Endothelial cell of umbilical vein (primary cell): ENCODE results near the gene USH2A. TPM values are rescaled to one million over a fixed set of nuclear protein-coding genes. Genes with fewer than 3 reads are reported as not detected.

Experiments used
- BruUV-seq: library from RNA; stranded (reverse); fragments of 400-500 nt; replicated peaks from 2 replicates; lab custom pipeline; 2021; lab: Mats Ljungman, UMichigan
- CTCF ChIA-PET: fragments of 300-600, 350-600 bp; sonication (Branson Sonifier 250); formaldehyde crosslinking; loops from one replicate; lab custom pipeline; 2021; ENCODE audit warnings: antibody characterized with exemption, inconsistent platforms; lab: Charles Lee
- POLR2A ChIA-PET: fragments of 300-600, 350-600 bp; sonication (Branson Sonifier 250); formaldehyde crosslinking; loops from one replicate; lab custom pipeline; 2021; ENCODE audit warnings: antibody characterized with exemption, inconsistent platforms; lab: Charles Lee
- DNase-seq: peaks from one replicate; pipeline ENCODE4 v3.0.0-alpha.2; 2011; ENCODE audit warnings: low read depth, low spot score
- FAIRE-seq: peaks from 2 replicates; lab custom pipeline; 2011; peaks lifted over from hg19 to GRCh38; lab: Jason Lieb, UNC
- H2AFZ ChIP-seq: 2 replicates; pipeline ENCODE4 v1.6.0; 2012; ENCODE audit warnings: low read depth, low read length, control low read depth, inconsistent platforms
- H3K27ac ChIP-seq: 2 replicates; pipeline ENCODE4 v1.5.1; 2011; ENCODE audit warnings: low read depth, mild to moderate bottlenecking, control low read depth, low read length, moderate library complexity; ENCODE audit not compliant: insufficient read depth
- H3K27me3 ChIP-seq, 2 experiments: 2 replicates each; pipeline versions ENCODE4 v1.6.0 to v1.6.1; 2011; ENCODE audit warnings: low read length in 2 of 2, mixed read lengths in 1 of 2; ENCODE audit not compliant: control insufficient read depth in 2 of 2, insufficient read depth in 2 of 2
- H3K36me3 ChIP-seq, 2 experiments: 2 replicates in 1 of 2; 3 replicates in 1 of 2; pipeline ENCODE4 v1.5.1; 2011; ENCODE audit warnings: low read length in 2 of 2, mild to moderate bottlenecking in 1 of 2, moderate library complexity in 1 of 2; ENCODE audit not compliant: control insufficient read depth in 2 of 2, insufficient read depth in 2 of 2; ENCODE audit errors: extremely low read depth in 1 of 2
- H3K4me1 ChIP-seq: 3 replicates; pipeline ENCODE4 v1.5.1; 2011; ENCODE audit warnings: mild to moderate bottlenecking, low read length; ENCODE audit not compliant: control insufficient read depth, insufficient read depth; ENCODE audit errors: extremely low read depth
- H3K4me2 ChIP-seq: 2 replicates; pipeline ENCODE4 v1.6.1; 2011; ENCODE audit warnings: low read length, control low read depth, mixed read lengths; ENCODE audit not compliant: insufficient read depth
- H3K4me3 ChIP-seq, 3 experiments: fragments of 200-600 bp in 1 of 3; sonication (generic), shearing (Covaris generic) in 1 of 3; replicated peaks in 1 of 3; 2 replicates each; pipeline ENCODE4 v1.5.1; 2011 to 2016; ENCODE audit warnings: control low read depth in 3 of 3, low read length in 3 of 3, mild to moderate bottlenecking in 2 of 3, inconsistent platforms in 1 of 3, low read depth in 1 of 3, moderate library complexity in 1 of 3; ENCODE audit not compliant: insufficient read depth in 1 of 3
- H3K79me2 ChIP-seq: 2 replicates; pipeline ENCODE4 v1.6.0; 2012; ENCODE audit warnings: low read length, inconsistent platforms; ENCODE audit not compliant: control insufficient read depth, insufficient read depth
- H3K9ac ChIP-seq: replicated peaks from 2 replicates; pipeline ENCODE3; 2011; ENCODE audit warnings: low read length, control low read depth; ENCODE audit not compliant: insufficient read depth; ENCODE audit errors: extremely low read depth
- H3K9me1 ChIP-seq: replicated peaks from 3 replicates; pipeline ENCODE4 v1.6.0; 2011; ENCODE audit warnings: mild to moderate bottlenecking, low read length; ENCODE audit not compliant: control insufficient read depth, insufficient read depth; ENCODE audit errors: extremely low read depth
- H3K9me3 ChIP-seq: replicated peaks from 2 replicates; pipeline ENCODE4 v1.5.1; 2012; ENCODE audit warnings: low read length, inconsistent platforms; ENCODE audit not compliant: control insufficient read depth, insufficient read depth
- H4K20me1 ChIP-seq: replicated peaks from 2 replicates; pipeline ENCODE3; 2011; ENCODE audit warnings: mild to moderate bottlenecking, low read length; ENCODE audit not compliant: control insufficient read depth, insufficient read depth; ENCODE audit errors: extremely low read depth
- CTCF ChIP-seq, 2 donors: IDR thresholded peaks; 1 replicate in 1 of 2; 2 replicates in 1 of 2; pipeline ENCODE4 v1.5.1; 2011; ENCODE audit warnings: low read length in 2 of 2, mild to moderate bottlenecking in 2 of 2, moderate library complexity in 2 of 2, control low read depth in 1 of 2, inconsistent platforms in 1 of 2, low read depth in 1 of 2; ENCODE audit not compliant: insufficient read depth in 1 of 2; ENCODE audit errors: extremely low read depth in 1 of 2
- EZH2 ChIP-seq: IDR thresholded peaks from 2 replicates; pipeline ENCODE4 v1.6.1; 2012; ENCODE audit warnings: borderline replicate concordance, low read depth, mild to moderate bottlenecking, moderate library complexity, low read length, inconsistent platforms; ENCODE audit not compliant: severe bottlenecking
- FOS ChIP-seq: IDR thresholded peaks from 2 replicates; pipeline ENCODE4 v1.6.1; 2011; ENCODE audit warnings: mild to moderate bottlenecking, low read length, moderate library complexity, borderline replicate concordance; ENCODE audit not compliant: insufficient read depth
- GATA2 ChIP-seq: IDR thresholded peaks from 2 replicates; pipeline ENCODE4 v1.7.0; 2011; ENCODE audit warnings: low read depth, mild to moderate bottlenecking, moderate library complexity, mixed read lengths, low read length; ENCODE audit not compliant: insufficient read length, insufficient read depth
- JUN ChIP-seq: IDR thresholded peaks from 2 replicates; pipeline ENCODE4 v1.6.1; 2011; ENCODE audit warnings: borderline replicate concordance, low read depth; ENCODE audit not compliant: insufficient read length, insufficient read depth
- MYC ChIP-seq: IDR thresholded peaks from one replicate; pipeline ENCODE4 v1.6.1; 2011; ENCODE audit warnings: mild to moderate bottlenecking, low read depth, low read length
- POLR2A ChIP-seq: IDR thresholded peaks from 2 replicates; pipeline ENCODE4 v1.6.1; 2012; ENCODE audit warnings: low read depth, mild to moderate bottlenecking, control low read depth, low read length
- POLR2AphosphoS5 ChIP-seq: IDR thresholded peaks from 2 replicates; pipeline ENCODE4 v1.6.1; 2012; ENCODE audit warnings: low read depth, mild to moderate bottlenecking, control low read depth, low read length, moderate library complexity; ENCODE audit not compliant: insufficient read depth
- dilution Hi-C: fragments of 300-500 bp; cut with MboI; formaldehyde crosslinking; loops from one replicate; pipeline ENCODE4 v1.15.0; 2019; ENCODE audit warnings: low sequenced_read_pairs; ENCODE audit not compliant: extremely low pct_ligation_motif_present
- intact Hi-C: fragments of 100-400 bp; cut with micrococcal nuclease; formaldehyde crosslinking; loops from one replicate; pipeline ENCODE4 v1.10.0; 2022
- polyA plus RNA-seq, 4 experiments: library from polyadenylated mRNA; depleted of rRNA in 3 of 4; stranded (reverse) in 3 of 4; unstranded in 1 of 4; fragments of >200 nt; gene quantifications; 2 replicates each; pipeline versions ENCODE4 v1.2.1 to v1.2.3, GENCODE V29; 2011 to 2012; ENCODE audit warnings: missing spikeins in 1 of 4
- total RNA-seq: library from RNA; stranded (reverse); gene quantifications from 2 replicates; pipeline ENCODE4 v1.2.3, GENCODE V29; 2021
- TF ChIP-seq, protein P1 (sequence below): IDR thresholded peaks from 2 replicates; pipeline ENCODE4 v1.6.1; 2011; ENCODE audit not compliant: insufficient read depth, insufficient read length

USH2A gene
- total and polyA plus RNA-seq, 2 donors (not counting 3 experiments of a cell fraction or from before 2014, with no cell fraction given), result not detected

GRCh38 chr1:215647738-215648137, 775.5 kb downstream of the USH2A start:
- ChIA-PET CTCF (no interaction called here), POLR2A (no interaction called here)
- DNase-seq (no peak), FAIRE-seq (no peak)
- intact Hi-C loops (no loop called here), dilution Hi-C loops (no loop called here)
- Histone ChIP-seq H3K9me1 (no peaks in the 10 kb centered on the region), H3K4me2 (no peak overlapping the region), H3K27ac (no peak overlapping the region), H3K36me3 (no peaks in the 10 kb centered on the region), H3K4me1 (no peaks in the 10 kb centered on the region), H3K79me2 (no peaks in the 10 kb centered on the region), H3K9me3 (no peaks in the 10 kb centered on the region), H3K27me3 (no peaks in the 10 kb centered on the region), H3K9ac (no peak overlapping the region), H3K4me3 (no peak overlapping the region), H4K20me1 (no peaks in the 10 kb centered on the region), H2AFZ (no peak overlapping the region)
- TF ChIP-seq GATA2 (no peak), MYC (no peak), FOS (no peak), JUN (no peak), POLR2A (no peak), EZH2 (no peak), POLR2AphosphoS5 (no peak), CTCF (IDR thresholded peaks at IDR 0.05; ENCODE audit: extremely low read depth in 1 of 2, insufficient read depth in 1 of 2, low read depth in 1 of 2, low read length in 2 of 2) (no peak)
- TF ChIP-seq, protein P1, sequence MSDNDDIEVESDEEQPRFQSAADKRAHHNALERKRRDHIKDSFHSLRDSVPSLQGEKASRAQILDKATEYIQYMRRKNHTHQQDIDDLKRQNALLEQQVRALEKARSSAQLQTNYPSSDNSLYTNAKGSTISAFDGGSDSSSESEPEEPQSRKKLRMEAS, result no peak
- no TSS peak for BruUV-seq
